ENCODE data around the gene TBL1X. TPM values are rescaled to one million over a fixed set of nuclear protein-coding genes. Genes with fewer than 3 reads are reported as not detected.

Gene TBL1X
- total and polyA plus RNA-seq, 10 of the 15 experiments (the other 5 are each of a cell fraction or from before 2014, with no cell fraction given) = 4.4 to 26.3 (median 10.6) TPM

DNA sequence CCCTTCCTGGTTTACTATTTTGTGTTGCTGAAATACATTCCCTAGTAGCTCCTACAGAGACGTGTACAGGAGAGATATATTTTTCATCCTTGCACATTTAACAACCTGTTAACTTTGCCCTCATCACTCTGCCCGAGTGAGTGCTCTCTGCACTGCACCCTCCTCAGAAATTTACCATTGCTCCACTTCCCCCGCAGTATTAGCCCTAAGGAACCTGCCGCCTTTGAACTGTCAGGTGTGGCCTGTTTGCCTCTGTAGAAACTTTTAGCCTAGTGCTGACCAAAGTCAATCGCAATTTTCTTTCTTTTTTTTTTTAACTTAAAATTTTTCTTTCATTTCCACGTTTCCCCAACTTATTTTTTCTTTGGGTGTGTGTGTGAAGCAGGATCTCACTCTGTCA is 46.6 kb upstream of the TBL1X start:
- no peak for FAIRE-seq
- no peaks in the 10 kb centered on the region for H3K4me1 ChIP-seq (ENCODE audit: control insufficient read depth, insufficient read depth, low read length)
- POLR2A ChIA-PET = no interaction called here
- no peak overlapping the region for H3K9ac ChIP-seq (ENCODE audit: control insufficient read depth, insufficient read depth, low read length)
- RAD21 ChIA-PET (ENCODE audit: unreplicated experiment) = no interaction called here
- no peak overlapping the region for H3K4me2 ChIP-seq (ENCODE audit: control insufficient read depth, insufficient read depth)
- SMC1A ChIA-PET (ENCODE audit: uncharacterized antibody, unreplicated experiment) = no interaction called here
- H4K20me1 ChIP-seq (ENCODE audit: control insufficient read depth, insufficient read depth) = no peaks in the 10 kb centered on the region
- TF ChIP-seq STAT1 (conservative IDR thresholded peaks at IDR 0.05) = no peak
- TF ChIP-seq, protein P1, sequence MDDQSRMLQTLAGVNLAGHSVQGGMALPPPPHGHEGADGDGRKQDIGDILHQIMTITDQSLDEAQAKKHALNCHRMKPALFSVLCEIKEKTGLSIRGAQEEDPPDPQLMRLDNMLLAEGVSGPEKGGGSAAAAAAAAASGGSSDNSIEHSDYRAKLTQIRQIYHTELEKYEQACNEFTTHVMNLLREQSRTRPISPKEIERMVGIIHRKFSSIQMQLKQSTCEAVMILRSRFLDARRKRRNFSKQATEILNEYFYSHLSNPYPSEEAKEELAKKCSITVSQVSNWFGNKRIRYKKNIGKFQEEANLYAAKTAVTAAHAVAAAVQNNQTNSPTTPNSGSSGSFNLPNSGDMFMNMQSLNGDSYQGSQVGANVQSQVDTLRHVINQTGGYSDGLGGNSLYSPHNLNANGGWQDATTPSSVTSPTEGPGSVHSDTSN (IDR thresholded peaks at IDR 0.05; ENCODE audit: insufficient replicate concordance, low read depth, low read length) = no peak
- TF ChIP-seq FOS (IDR thresholded peaks at IDR 0.05; ENCODE audit: borderline replicate concordance, extremely low read depth, insufficient read length) = no peak
- no peak for TF ChIP-seq MTA3 (IDR thresholded peaks at IDR 0.05; ENCODE audit: borderline replicate concordance, low read length)
- TF ChIP-seq NR2C2 (IDR thresholded peaks at IDR 0.05; ENCODE audit: borderline replicate concordance, control insufficient read depth, insufficient read length, low read depth) = no peak
- TF ChIP-seq, protein P2, sequence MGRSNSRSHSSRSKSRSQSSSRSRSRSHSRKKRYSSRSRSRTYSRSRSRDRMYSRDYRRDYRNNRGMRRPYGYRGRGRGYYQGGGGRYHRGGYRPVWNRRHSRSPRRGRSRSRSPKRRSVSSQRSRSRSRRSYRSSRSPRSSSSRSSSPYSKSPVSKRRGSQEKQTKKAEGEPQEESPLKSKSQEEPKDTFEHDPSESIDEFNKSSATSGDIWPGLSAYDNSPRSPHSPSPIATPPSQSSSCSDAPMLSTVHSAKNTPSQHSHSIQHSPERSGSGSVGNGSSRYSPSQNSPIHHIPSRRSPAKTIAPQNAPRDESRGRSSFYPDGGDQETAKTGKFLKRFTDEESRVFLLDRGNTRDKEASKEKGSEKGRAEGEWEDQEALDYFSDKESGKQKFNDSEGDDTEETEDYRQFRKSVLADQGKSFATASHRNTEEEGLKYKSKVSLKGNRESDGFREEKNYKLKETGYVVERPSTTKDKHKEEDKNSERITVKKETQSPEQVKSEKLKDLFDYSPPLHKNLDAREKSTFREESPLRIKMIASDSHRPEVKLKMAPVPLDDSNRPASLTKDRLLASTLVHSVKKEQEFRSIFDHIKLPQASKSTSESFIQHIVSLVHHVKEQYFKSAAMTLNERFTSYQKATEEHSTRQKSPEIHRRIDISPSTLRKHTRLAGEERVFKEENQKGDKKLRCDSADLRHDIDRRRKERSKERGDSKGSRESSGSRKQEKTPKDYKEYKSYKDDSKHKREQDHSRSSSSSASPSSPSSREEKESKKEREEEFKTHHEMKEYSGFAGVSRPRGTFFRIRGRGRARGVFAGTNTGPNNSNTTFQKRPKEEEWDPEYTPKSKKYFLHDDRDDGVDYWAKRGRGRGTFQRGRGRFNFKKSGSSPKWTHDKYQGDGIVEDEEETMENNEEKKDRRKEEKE (IDR thresholded peaks at IDR 0.05) = no peak
- TF ChIP-seq NBN (IDR thresholded peaks at IDR 0.05) = no peak
- TF ChIP-seq, protein P3, sequence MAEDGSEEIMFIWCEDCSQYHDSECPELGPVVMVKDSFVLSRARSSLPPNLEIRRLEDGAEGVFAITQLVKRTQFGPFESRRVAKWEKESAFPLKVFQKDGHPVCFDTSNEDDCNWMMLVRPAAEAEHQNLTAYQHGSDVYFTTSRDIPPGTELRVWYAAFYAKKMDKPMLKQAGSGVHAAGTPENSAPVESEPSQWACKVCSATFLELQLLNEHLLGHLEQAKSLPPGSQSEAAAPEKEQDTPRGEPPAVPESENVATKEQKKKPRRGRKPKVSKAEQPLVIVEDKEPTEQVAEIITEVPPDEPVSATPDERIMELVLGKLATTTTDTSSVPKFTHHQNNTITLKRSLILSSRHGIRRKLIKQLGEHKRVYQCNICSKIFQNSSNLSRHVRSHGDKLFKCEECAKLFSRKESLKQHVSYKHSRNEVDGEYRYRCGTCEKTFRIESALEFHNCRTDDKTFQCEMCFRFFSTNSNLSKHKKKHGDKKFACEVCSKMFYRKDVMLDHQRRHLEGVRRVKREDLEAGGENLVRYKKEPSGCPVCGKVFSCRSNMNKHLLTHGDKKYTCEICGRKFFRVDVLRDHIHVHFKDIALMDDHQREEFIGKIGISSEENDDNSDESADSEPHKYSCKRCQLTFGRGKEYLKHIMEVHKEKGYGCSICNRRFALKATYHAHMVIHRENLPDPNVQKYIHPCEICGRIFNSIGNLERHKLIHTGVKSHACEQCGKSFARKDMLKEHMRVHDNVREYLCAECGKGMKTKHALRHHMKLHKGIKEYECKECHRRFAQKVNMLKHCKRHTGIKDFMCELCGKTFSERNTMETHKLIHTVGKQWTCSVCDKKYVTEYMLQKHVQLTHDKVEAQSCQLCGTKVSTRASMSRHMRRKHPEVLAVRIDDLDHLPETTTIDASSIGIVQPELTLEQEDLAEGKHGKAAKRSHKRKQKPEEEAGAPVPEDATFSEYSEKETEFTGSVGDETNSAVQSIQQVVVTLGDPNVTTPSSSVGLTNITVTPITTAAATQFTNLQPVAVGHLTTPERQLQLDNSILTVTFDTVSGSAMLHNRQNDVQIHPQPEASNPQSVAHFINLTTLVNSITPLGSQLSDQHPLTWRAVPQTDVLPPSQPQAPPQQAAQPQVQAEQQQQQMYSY (CRISPR knock-in tag; IDR thresholded peaks at IDR 0.05) = no peak
- no peak for TF ChIP-seq CBFB (IDR thresholded peaks at IDR 0.05; ENCODE audit: low read depth)
- no peaks in the 10 kb centered on the region for H3K36me3 ChIP-seq (ENCODE audit: control insufficient read depth in 2 of 2, insufficient read depth in 2 of 2, low read length in 1 of 2)
- H3K4me3 ChIP-seq = no peak overlapping the region
- intact Hi-C loops (cut with micrococcal nuclease; ENCODE audit: unreplicated experiment) (no loop called here), in situ Hi-C loops (cut with MboI) (no loop called here)
- H3K27ac ChIP-seq (ENCODE audit: control insufficient read depth, insufficient read depth) = no peak overlapping the region
- H3K9me3 ChIP-seq (replicated peaks; ENCODE audit: control insufficient read depth, insufficient read depth, low read length) = no peaks in the 10 kb centered on the region; the same call in 2 of the 3 replicates
- no peak overlapping the region for H2AFZ ChIP-seq (ENCODE audit: control insufficient read depth, low read depth, low read length)
- ATAC-seq = no peak
- no peaks in the 10 kb centered on the region for H3K27me3 ChIP-seq (replicated peaks in 1 of 2; ENCODE audit: control insufficient read depth in 2 of 2, insufficient read depth in 2 of 2, low read length in 1 of 2)
- WGBS (ENCODE audit: insufficient coverage, insufficient replicate concordance, low lambda C conversion rate, missing lambda C conversion rate) = 42% methylated on average over 6 of the region's 6 CpGs
- CTCF ChIA-PET = no interaction called here
- no peaks in the 10 kb centered on the region for H3K79me2 ChIP-seq (ENCODE audit: control insufficient read depth, insufficient read depth, low read length)
- no TSS peak for BruUV-seq (replicated peaks)
- DNase-seq (ENCODE audit: low read depth, low spot score) = no peak

All from GM12878 (cell line).